GM10266 (cell line): ENCODE measurements around the gene TTC39B.

ENCODE experiments used
- DNase-seq: peaks from one replicate; pipeline ENCODE4 v3.0.0; 2012; ENCODE audit errors: extremely low spot score
- CTCF ChIP-seq: IDR thresholded peaks from 2 replicates; pipeline ENCODE4 v1.5.1; 2012; ENCODE audit warnings: mild to moderate bottlenecking, low read depth; ENCODE audit not compliant: control insufficient read depth, insufficient read depth; ENCODE audit errors: missing control alignments

Gene TTC39B

GRCh38 chr9:15311607-15312006 lies 4.6 kb upstream of the TTC39B start:
- TF ChIP-seq CTCF, result no peak
- DNase-seq, result no peak

- no peak for DNase-seq
- TF ChIP-seq CTCF, result no peak
Measured at GRCh38 chr9:15310107-15310850, 3.3 kb upstream of the TTC39B start.

- no peak for TF ChIP-seq CTCF
- no peak for DNase-seq
Measured at GRCh38 chr9:15308511-15308910, 1.5 kb upstream of the TTC39B start.

GRCh38 chr9:15307523-15307841 lies 466 bp upstream of the TTC39B start:
- DNase-seq, result peak; percentile 30
- TF ChIP-seq CTCF, result no peak

- no peak for TF ChIP-seq CTCF
Measured at GRCh38 chr9:15306068-15306756, 804 bp downstream of the TTC39B start.

GRCh38 chr9:15305470-15305869 lies 1.5 kb downstream of the TTC39B start:
- no peak for TF ChIP-seq CTCF

More at GRCh38 chr9:15306068-15306756, 804 bp downstream of the TTC39B start:
- DNase-seq, result no peak

GRCh38 chr9:15304632-15305031 lies 2.4 kb downstream of the TTC39B start:
- DNase-seq, result no peak
- no peak for TF ChIP-seq CTCF

More at GRCh38 chr9:15305470-15305869, 1.5 kb downstream of the TTC39B start:
- no peak for DNase-seq
